ENCODE measurements around the gene LCORL.
"Not testable (repeated sequence)": the region's sequence is repeated elsewhere in the genome, so short reads cannot be mapped to it uniquely, and the experiment has no call there.

The LCORL gene

GRCh38 chr4:17924189-17924588, 97.4 kb downstream of the LCORL start:
- DNase-seq = no peak

- DNase-seq = no peak
Observed at GRCh38 chr4:17921451-17921850, 100.1 kb downstream of the LCORL start.

- DNase-seq = no peak
Observed at GRCh38 chr4:17920681-17921080, 100.9 kb downstream of the LCORL start.

GRCh38 chr4:17915439-17915838, 106.1 kb downstream of the LCORL start:
- DNase-seq = no peak

GRCh38 chr4:17912011-17912410, 109.5 kb downstream of the LCORL start:
- no peak for DNase-seq

GRCh38 chr4:17911608-17912007, 109.9 kb downstream of the LCORL start:
- DNase-seq = no peak

GRCh38 chr4:17898553-17899055, 123.0 kb downstream of the LCORL start:
- no peak for DNase-seq

- DNase-seq = no peak
Observed at GRCh38 chr4:17895481-17895880, 126.1 kb downstream of the LCORL start.

- no peak for DNase-seq
Observed at GRCh38 chr4:17894421-17894820, 127.1 kb downstream of the LCORL start.

- DNase-seq = no peak
Observed at GRCh38 chr4:17889692-17890091, 131.9 kb downstream of the LCORL start.

GRCh38 chr4:17884511-17884910, 137.0 kb downstream of the LCORL start:
- DNase-seq = no peak

- no peak for DNase-seq
Observed at GRCh38 chr4:17884063-17884462, 137.5 kb downstream of the LCORL start.

GRCh38 chr4:17877661-17878060, 143.9 kb downstream of the LCORL start:
- DNase-seq = no peak

- DNase-seq = no peak
Observed at GRCh38 chr4:17876943-17877342, 144.6 kb downstream of the LCORL start.

- no peak for DNase-seq
Observed at GRCh38 chr4:17875402-17876070, 146.0 kb downstream of the LCORL start.

GRCh38 chr4:17869327-17869726, 152.2 kb downstream of the LCORL start:
- no peak for DNase-seq

GRCh38 chr4:17867276-17867675, 154.3 kb downstream of the LCORL start:
- no peak for DNase-seq

- DNase-seq = no peak
Observed at GRCh38 chr4:17866810-17867209, 154.7 kb downstream of the LCORL start.

- no peak for DNase-seq
Observed at GRCh38 chr4:17865866-17866363, 155.6 kb downstream of the LCORL start.

GRCh38 chr4:17861906-17862305, 159.6 kb downstream of the LCORL start:
- DNase-seq = not testable (repeated sequence)

- no peak for DNase-seq
Observed at GRCh38 chr4:17859793-17860406, 161.7 kb downstream of the LCORL start.

- no peak for DNase-seq
Observed at GRCh38 chr4:17854036-17854435, 167.5 kb downstream of the LCORL start.

GRCh38 chr4:17851959-17852358, 169.6 kb downstream of the LCORL start:
- no peak for DNase-seq

GRCh38 chr4:17850295-17850694, 171.3 kb downstream of the LCORL start:
- DNase-seq = not testable (repeated sequence)

- DNase-seq = no peak
Observed at GRCh38 chr4:17846266-17846665, 175.3 kb downstream of the LCORL start.
